Effector memory CD8-positive, alpha-beta T cell (primary cell): ENCODE measurements around the gene GALNT18.

Experiments
- ATAC-seq: fragments of 150-1000 bp; cut with Tn5 transposase; replicated peaks from 2 replicates; pipeline ENCODE4 v1.10.0; 2021; ENCODE audit warnings: mild to moderate bottlenecking, moderate library complexity
- DNase-seq, 3 experiments: peaks; one replicate each; pipeline ENCODE4 v3.0.0; 2021
- H3K27ac Mint-ChIP-seq, 2 donors: one replicate each; pipeline ENCODE4 v1.8.0; 2022; ENCODE audit warnings: mild to moderate bottlenecking in 2 of 2, mixed read lengths in 2 of 2, moderate library complexity in 2 of 2
- H3K27me3 Mint-ChIP-seq, 2 donors: one replicate each; pipeline ENCODE4 v1.8.0; 2022; ENCODE audit warnings: mixed read lengths in 2 of 2
- H3K36me3 Mint-ChIP-seq: one replicate; pipeline ENCODE4 v1.8.0; 2022; ENCODE audit warnings: mild to moderate bottlenecking, moderate library complexity, mixed read lengths; ENCODE audit not compliant: insufficient read depth
- H3K4me1 Mint-ChIP-seq, 2 donors: one replicate each; pipeline ENCODE4 v1.8.0; 2022; ENCODE audit warnings: low read depth in 2 of 2, mixed read lengths in 2 of 2
- H3K4me3 Mint-ChIP-seq, 2 donors: one replicate each; pipeline ENCODE4 v1.8.0; 2022; ENCODE audit warnings: mild to moderate bottlenecking in 2 of 2, mixed read lengths in 2 of 2, moderate library complexity in 2 of 2
- H3K9me3 Mint-ChIP-seq, 2 donors: one replicate each; pipeline ENCODE4 v1.8.0; 2022; ENCODE audit warnings: mixed read lengths in 2 of 2

The GALNT18 gene

GRCh38 chr11:11408436-11409221 is 213.2 kb downstream of the GALNT18 start:
- Mint-ChIP-seq H3K4me1 (peaks cover 0 to 2% of the 10 kb centered on the region in 2 donors), H3K27ac (no peak overlapping the region), H3K36me3 (no peaks in the 10 kb centered on the region), H3K27me3 (peaks cover 37 to 86% of the 10 kb centered on the region in 2 donors), H3K4me3 (no peak overlapping the region), H3K9me3 (no peaks in the 10 kb centered on the region)
- ATAC-seq (no peak), DNase-seq (no peak)

- Mint-ChIP-seq H3K4me1 (no peaks in the 10 kb centered on the region), H3K27ac (no peak overlapping the region), H3K4me3 (no peak overlapping the region), H3K36me3 (no peaks in the 10 kb centered on the region), H3K27me3 (peaks cover 42 to 87% of the 10 kb centered on the region in 2 donors), H3K9me3 (no peaks in the 10 kb centered on the region)
- ATAC-seq (no peak), DNase-seq (no peak)
Observed at GRCh38 chr11:11407763-11408084, 214.1 kb downstream of the GALNT18 start.

- H3K36me3 Mint-ChIP-seq: no peaks in the 10 kb centered on the region
- H3K4me3 Mint-ChIP-seq: no peak overlapping the region
- H3K27me3 Mint-ChIP-seq: peaks cover 42 to 85% of the 10 kb centered on the region in 2 donors
- no peaks in the 10 kb centered on the region for H3K4me1 Mint-ChIP-seq
- H3K27ac Mint-ChIP-seq: no peak overlapping the region
- no peaks in the 10 kb centered on the region for H3K9me3 Mint-ChIP-seq
- DNase-seq (no peak), ATAC-seq (no peak)
Observed at GRCh38 chr11:11407065-11407762, 214.6 kb downstream of the GALNT18 start.

- H3K27me3 Mint-ChIP-seq: peaks cover 42 to 80% of the 10 kb centered on the region in 2 donors
- H3K4me3 Mint-ChIP-seq: no peak overlapping the region
- no peaks in the 10 kb centered on the region for H3K9me3 Mint-ChIP-seq
- H3K36me3 Mint-ChIP-seq: no peaks in the 10 kb centered on the region
- no peak for ATAC-seq
- no peak overlapping the region for H3K27ac Mint-ChIP-seq
- DNase-seq: no peak
- H3K4me1 Mint-ChIP-seq: no peaks in the 10 kb centered on the region
Observed at GRCh38 chr11:11406652-11407051, 215.2 kb downstream of the GALNT18 start.

GRCh38 chr11:11403763-11404725 is 217.8 kb downstream of the GALNT18 start:
- Mint-ChIP-seq H3K36me3 (no peaks in the 10 kb centered on the region), H3K27ac (no peak overlapping the region), H3K9me3 (no peaks in the 10 kb centered on the region), H3K4me3 (no peak overlapping the region), H3K27me3 (peaks cover 31 to 55% of the 10 kb centered on the region in 2 donors), H3K4me1 (no peaks in the 10 kb centered on the region)
- ATAC-seq (no peak), DNase-seq (no peak)

- H3K36me3 Mint-ChIP-seq: no peaks in the 10 kb centered on the region
- no peaks in the 10 kb centered on the region for H3K4me1 Mint-ChIP-seq
- no peak overlapping the region for H3K4me3 Mint-ChIP-seq
- H3K9me3 Mint-ChIP-seq: no peaks in the 10 kb centered on the region
- ATAC-seq: no peak
- H3K27me3 Mint-ChIP-seq: peaks cover 24 to 58% of the 10 kb centered on the region in 2 donors
- no peak overlapping the region for H3K27ac Mint-ChIP-seq
- DNase-seq: no peak
Observed at GRCh38 chr11:11401960-11402535, 219.8 kb downstream of the GALNT18 start.

- no peaks in the 10 kb centered on the region for H3K4me1 Mint-ChIP-seq
- DNase-seq (no peak), ATAC-seq (no peak)
- H3K4me3 Mint-ChIP-seq: no peak overlapping the region
- H3K27ac Mint-ChIP-seq: no peak overlapping the region
- peaks cover 28 to 62% of the 10 kb centered on the region in 2 donors for H3K27me3 Mint-ChIP-seq
- H3K36me3 Mint-ChIP-seq: no peaks in the 10 kb centered on the region
- no peaks in the 10 kb centered on the region for H3K9me3 Mint-ChIP-seq
Observed at GRCh38 chr11:11400635-11401232, 221.1 kb downstream of the GALNT18 start.

GRCh38 chr11:11400121-11400520 is 221.7 kb downstream of the GALNT18 start:
- Mint-ChIP-seq H3K4me1 (no peaks in the 10 kb centered on the region), H3K27me3 (peaks cover 28 to 62% of the 10 kb centered on the region in 2 donors), H3K27ac (no peak overlapping the region), H3K36me3 (no peaks in the 10 kb centered on the region), H3K4me3 (no peak overlapping the region), H3K9me3 (no peaks in the 10 kb centered on the region)
- no peak for ATAC-seq
- no peak for DNase-seq

GRCh38 chr11:11397781-11398180 is 224.0 kb downstream of the GALNT18 start:
- H3K9me3 Mint-ChIP-seq: no peaks in the 10 kb centered on the region
- ATAC-seq: no peak

GRCh38 chr11:11397036-11397415 is 224.8 kb downstream of the GALNT18 start:
- no peak for ATAC-seq
- no peaks in the 10 kb centered on the region for H3K9me3 Mint-ChIP-seq
- H3K36me3 Mint-ChIP-seq: no peaks in the 10 kb centered on the region
- H3K27ac Mint-ChIP-seq: no peak overlapping the region
- no peak overlapping the region for H3K4me3 Mint-ChIP-seq
- H3K4me1 Mint-ChIP-seq: no peaks in the 10 kb centered on the region
- no peak for DNase-seq
- peaks cover 22 to 48% of the 10 kb centered on the region in 2 donors for H3K27me3 Mint-ChIP-seq

More at GRCh38 chr11:11397781-11398180, 224.0 kb downstream of the GALNT18 start:
- Mint-ChIP-seq H3K4me1 (no peaks in the 10 kb centered on the region), H3K27me3 (peaks cover 22 to 52% of the 10 kb centered on the region in 2 donors), H3K36me3 (no peaks in the 10 kb centered on the region), H3K4me3 (no peak overlapping the region), H3K27ac (no peak overlapping the region)
- DNase-seq: no peak

- Mint-ChIP-seq H3K9me3 (no peaks in the 10 kb centered on the region), H3K27me3 (peaks cover 22 to 49% of the 10 kb centered on the region in 2 donors), H3K4me3 (no peak overlapping the region), H3K36me3 (no peaks in the 10 kb centered on the region), H3K27ac (no peak overlapping the region), H3K4me1 (no peaks in the 10 kb centered on the region)
- DNase-seq (no peak), ATAC-seq (no peak)
Observed at GRCh38 chr11:11396301-11397035, 225.3 kb downstream of the GALNT18 start.

- H3K4me1 Mint-ChIP-seq: no peaks in the 10 kb centered on the region
- no peaks in the 10 kb centered on the region for H3K9me3 Mint-ChIP-seq
- H3K36me3 Mint-ChIP-seq: no peaks in the 10 kb centered on the region
- H3K27me3 Mint-ChIP-seq: peaks cover 29 to 58% of the 10 kb centered on the region in 2 donors
- DNase-seq: no peak
- H3K27ac Mint-ChIP-seq: no peak overlapping the region
- ATAC-seq: no peak
- H3K4me3 Mint-ChIP-seq: no peak overlapping the region
Observed at GRCh38 chr11:11395126-11395525, 226.7 kb downstream of the GALNT18 start.
